ENCODE measurements around the gene SHF. TPM values are rescaled to one million over a fixed set of nuclear protein-coding genes. Genes with fewer than 3 reads are reported as not detected.
A peak's percentile ranks its signal among the peaks of the same experiment; 100 is the strongest.

The SHF gene
- total RNA-seq, 4 donors from 2014 or later = 6.0 to 19.4 (median 13.0) TPM

GRCh38 chr15:45200799-45201556 is 13.2 kb upstream of the SHF start:
- intact Hi-C loops (cut with DNase I; ENCODE audit: low total_unique reads) = no loop called here

GRCh38 chr15:45200001-45200798 is 12.4 kb upstream of the SHF start:
- DNase-seq (ENCODE audit: low spot score in 2 of 2) = peak; percentile 99 to 100
- intact Hi-C loops (cut with DNase I; ENCODE audit: low total_unique reads) = no loop called here
- 0% methylated on average over 34 of the region's 34 CpGs for WGBS, 2 donors
- peak in 1 of 2 donors; percentile 84 for TF ChIP-seq POLR2A (IDR thresholded peaks at IDR 0.05)
- no peak for TF ChIP-seq CTCF (IDR thresholded peaks at IDR 0.05)
- peak overlapping the region; percentile 30 for H3K4me3 ChIP-seq (ENCODE audit: low read depth, poor library complexity, severe bottlenecking)

More at GRCh38 chr15:45200799-45201556, 13.2 kb upstream of the SHF start:
- TF ChIP-seq CTCF (IDR thresholded peaks at IDR 0.05) = no peak
- TF ChIP-seq POLR2A (IDR thresholded peaks at IDR 0.05) = no peak
- peak; percentile 87 to 98 for DNase-seq (ENCODE audit: low spot score in 2 of 2)
- H3K4me3 ChIP-seq (ENCODE audit: low read depth, poor library complexity, severe bottlenecking) = peak overlapping the region; percentile 30
- WGBS, 2 donors = 4 to 6% methylated on average over 33 to 34 of the region's 34 CpGs

GRCh38 chr15:45199136-45199810 is 11.5 kb upstream of the SHF start:
- 1% methylated on average over 25 of the region's 25 CpGs for WGBS, 2 donors
- no peak for DNase-seq (ENCODE audit: low spot score in 2 of 2)
- H3K4me3 ChIP-seq (ENCODE audit: low read depth, poor library complexity, severe bottlenecking) = peak overlapping the region; percentile 40
- TF ChIP-seq POLR2A (IDR thresholded peaks at IDR 0.05) (no peak), CTCF (IDR thresholded peaks at IDR 0.05) (no peak)
- intact Hi-C loops (cut with DNase I; ENCODE audit: low total_unique reads) = no loop called here

- TF ChIP-seq POLR2A (IDR thresholded peaks at IDR 0.05) (peak in 1 of 2 donors; percentile 82), CTCF (IDR thresholded peaks at IDR 0.05) (peak in 1 of 3 donors; percentile 49)
- 0% methylated on average over 42 of the region's 42 CpGs for WGBS, 2 donors
- peak; percentile 99 for DNase-seq (ENCODE audit: low spot score in 2 of 2)
- intact Hi-C loops (cut with DNase I; ENCODE audit: low total_unique reads) = no loop called here
- H3K4me3 ChIP-seq (ENCODE audit: low read depth, poor library complexity, severe bottlenecking) = peak overlapping the region; percentile 40
Observed at GRCh38 chr15:45198337-45199135, 10.8 kb upstream of the SHF start.

- peak in 1 of 2 donors; percentile 56 for DNase-seq (ENCODE audit: low spot score in 2 of 2)
- no peak overlapping the region for H3K4me3 ChIP-seq (ENCODE audit: low read depth, poor library complexity, severe bottlenecking)
- 45 to 46% methylated on average over 3 of the region's 3 CpGs for WGBS, 2 donors
- TF ChIP-seq POLR2A (IDR thresholded peaks at IDR 0.05) (no peak), CTCF (IDR thresholded peaks at IDR 0.05) (no peak)
- intact Hi-C loops (cut with DNase I; ENCODE audit: low total_unique reads) = no loop called here
Observed at GRCh38 chr15:45197512-45197911, 9.7 kb upstream of the SHF start.
